Smooth muscle cell of the brain vasculature (primary cell): ENCODE results near the gene PAWR.
"Not testable (repeated sequence)": the region's sequence is repeated elsewhere in the genome, so short reads cannot be mapped to it uniquely, and the experiment has no call there.

Experiments
- DNase-seq: peaks from one replicate; pipeline ENCODE4 v3.0.0-alpha.2; 2012; ENCODE audit warnings: low read depth, low spot score

PAWR gene

DNA sequence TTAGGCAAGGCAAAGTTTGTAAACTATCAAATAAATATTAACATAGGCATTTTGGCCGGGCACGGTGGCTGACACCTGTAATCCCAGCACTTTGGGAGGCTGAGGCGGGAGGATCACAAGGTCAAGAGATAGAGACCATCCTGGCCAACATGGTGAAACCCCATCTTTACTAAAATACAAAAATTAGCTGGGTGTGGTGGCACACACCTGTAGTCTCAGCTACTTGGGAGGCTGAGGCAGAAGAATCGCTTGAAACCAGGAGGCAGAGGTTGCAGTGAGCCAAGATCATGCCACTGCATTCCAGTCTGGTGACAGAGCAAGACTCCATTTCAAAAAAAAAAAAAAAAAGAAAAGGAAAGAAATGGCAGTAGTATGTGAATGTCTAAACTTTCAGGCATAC is 43.9 kb downstream of the PAWR start:
- DNase-seq, result not testable (repeated sequence)

DNA sequence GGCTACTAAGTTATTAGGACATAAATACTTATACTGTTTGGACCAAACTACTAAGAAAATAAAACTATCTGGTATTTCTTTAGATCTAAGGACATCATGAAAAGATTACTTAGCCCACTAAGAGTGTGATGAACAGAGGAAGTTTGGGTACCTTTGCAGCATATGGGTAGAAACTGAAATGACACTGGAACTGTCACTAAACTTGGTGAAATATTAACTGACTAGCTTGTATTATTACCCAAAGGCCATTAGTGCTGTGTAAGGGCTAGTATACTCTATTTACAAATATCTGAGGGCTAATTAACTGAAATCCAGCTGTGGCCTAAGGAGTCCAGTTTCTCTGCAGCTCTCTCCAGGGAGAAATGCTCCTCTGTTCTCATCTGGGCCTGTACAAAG is 45.5 kb downstream of the PAWR start:
- no peak for DNase-seq

DNA sequence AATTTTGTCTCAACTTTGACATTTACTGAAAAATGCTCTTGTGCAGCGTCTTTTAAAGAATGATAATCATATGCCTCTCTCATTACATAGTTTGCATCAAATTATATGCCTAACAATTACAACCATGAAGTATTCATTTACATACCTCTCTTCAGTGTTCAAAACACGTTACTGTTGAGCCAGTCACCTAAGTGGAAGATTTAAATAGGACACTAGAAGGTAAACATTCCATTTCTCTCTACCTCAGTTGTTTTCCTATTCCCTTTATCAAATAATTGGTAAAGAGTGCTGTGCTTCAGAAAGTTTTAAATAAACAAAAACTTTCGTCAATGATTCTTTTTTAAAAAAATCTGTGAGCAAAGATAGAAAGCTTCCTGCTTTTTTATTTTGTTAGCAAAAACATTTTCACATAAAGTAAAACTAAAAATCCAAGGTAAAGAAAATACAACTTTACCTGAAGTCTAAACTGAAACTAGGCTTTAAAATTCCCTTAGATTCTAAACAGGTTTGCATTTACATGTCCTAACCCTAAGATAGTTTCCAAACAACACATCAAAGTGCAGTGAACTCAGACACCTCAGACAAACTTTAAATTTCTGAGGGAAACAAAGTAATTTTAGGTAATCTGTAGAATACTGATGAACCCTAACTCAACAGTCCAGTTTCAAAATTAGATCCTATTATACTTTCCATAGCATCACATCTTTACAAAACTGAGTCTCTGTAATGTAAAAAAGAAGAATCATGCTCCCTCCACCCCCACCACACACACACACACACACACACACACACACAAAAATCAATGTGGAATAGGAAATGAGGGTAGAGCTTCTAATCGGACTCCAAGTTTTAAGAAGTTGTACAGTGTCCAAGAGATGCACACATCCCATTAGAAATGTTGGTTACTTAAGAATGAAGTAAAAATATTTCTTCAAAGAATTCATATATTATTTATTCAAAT is 46.2 kb downstream of the PAWR start:
- DNase-seq, result no peak

DNA sequence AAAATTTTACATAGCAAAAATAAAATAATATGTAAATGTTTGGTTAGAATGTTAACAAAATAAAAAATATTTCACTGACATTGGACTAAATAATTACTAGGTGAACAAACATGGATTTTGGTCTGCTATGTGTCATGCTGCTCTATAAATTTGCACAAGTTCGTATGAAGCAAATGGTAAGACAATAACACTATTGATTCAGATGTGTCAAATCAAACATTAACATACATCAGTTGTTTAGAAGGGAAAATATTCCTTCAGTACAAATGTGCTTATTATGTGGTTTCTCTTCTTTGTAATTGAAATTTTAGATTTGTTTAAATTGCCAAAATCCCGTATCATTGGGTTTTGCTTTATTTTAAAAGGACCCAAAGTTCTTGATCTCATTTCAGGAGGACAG is 46.9 kb downstream of the PAWR start:
- no peak for DNase-seq

DNA sequence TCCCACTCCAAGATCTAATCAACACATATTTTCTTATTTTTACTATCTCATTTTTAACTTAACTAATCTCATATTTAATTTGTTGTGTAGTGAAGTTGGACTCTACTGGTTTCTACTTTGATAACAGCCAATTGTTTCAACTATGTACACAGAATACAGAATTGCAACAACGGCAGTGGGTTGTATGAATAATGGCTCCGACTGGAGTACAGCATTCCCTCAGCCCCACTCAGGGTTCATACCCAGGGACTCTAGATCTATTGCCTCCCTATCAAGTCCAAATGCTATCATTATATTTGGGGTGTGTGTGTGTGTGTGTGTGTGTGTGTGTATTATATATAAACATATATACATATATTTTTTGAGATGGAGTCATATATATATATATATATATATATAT is 52.3 kb downstream of the PAWR start:
- DNase-seq, result no peak

DNA sequence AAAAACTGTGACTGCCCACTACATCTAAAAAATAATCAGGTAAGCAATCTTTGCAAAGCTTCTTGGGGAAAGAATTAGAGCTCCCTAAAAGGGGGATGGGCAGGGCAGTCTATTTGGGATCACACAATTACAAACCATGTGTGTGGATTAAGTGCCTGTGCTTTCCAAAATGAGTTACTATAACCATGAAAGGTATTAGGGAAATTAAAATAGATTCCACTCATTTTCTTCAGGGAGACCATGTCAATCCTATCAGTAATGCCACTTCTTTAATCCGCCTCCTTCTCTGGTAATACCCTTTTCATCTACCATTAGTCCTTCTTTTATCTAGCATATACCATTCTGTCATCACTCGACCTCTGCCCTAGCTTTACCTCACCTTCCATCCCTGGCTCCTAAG is 53.7 kb downstream of the PAWR start:
- DNase-seq, result no peak

DNA sequence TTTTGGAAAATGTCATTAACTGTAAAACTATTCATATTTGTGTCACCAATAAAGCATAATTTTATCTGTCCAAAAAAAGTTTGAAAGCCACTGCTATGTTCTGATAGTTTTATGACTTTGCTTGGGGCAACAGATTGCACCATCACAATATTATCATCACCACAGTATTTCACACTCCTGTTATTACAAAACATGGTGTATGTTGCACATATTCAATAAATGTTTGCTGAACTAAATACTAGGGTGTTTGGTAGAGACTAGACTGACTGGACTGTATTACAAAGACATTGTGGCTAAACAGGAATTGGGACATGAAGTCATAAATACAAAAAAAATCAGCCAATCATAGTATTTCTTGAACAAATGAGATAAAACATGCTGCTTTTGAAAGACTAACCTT is 55.1 kb downstream of the PAWR start:
- DNase-seq, result no peak

DNA sequence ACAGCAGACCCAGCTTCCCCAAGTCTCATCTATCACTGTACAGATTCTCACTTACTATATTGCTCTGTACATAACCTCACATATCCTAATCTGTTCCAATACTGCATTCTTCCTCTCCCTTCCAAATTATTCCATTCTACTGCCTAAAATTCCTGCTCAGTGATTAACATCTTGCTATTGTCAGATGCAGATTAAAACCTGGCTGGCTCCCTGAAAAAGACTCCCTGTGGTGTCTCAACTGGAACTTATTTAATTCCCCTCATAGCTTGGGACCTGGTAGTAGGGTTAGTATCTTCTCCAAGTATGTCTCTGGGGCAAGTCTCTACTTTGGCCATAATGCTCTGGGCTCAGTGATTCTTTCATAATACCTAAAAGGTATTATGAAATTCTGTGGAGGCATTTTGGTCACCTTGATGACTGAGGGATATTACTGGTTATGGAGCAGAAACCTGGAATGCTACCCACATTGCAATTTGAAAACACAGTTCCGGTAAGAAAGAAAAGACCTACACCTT is 55.8 kb downstream of the PAWR start:
- no peak for DNase-seq

DNA sequence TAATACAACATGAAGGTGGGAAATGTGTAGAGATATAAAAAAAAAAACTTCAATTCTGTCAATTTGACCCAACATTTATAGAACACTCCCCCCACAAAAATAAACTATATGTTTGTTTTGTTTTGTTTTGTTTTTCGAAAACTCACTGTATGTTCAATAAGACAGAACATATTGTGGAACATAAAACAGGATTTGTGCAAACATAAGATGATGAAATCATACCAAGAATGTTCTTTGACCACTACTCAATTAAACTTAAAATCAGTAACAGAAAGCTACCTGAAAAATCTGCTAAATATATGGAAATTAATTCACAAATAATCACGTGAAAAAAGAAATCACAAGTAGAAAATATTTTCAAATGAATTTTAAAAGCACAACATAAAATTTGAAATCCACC is 61.2 kb downstream of the PAWR start:
- DNase-seq, result no peak

DNA sequence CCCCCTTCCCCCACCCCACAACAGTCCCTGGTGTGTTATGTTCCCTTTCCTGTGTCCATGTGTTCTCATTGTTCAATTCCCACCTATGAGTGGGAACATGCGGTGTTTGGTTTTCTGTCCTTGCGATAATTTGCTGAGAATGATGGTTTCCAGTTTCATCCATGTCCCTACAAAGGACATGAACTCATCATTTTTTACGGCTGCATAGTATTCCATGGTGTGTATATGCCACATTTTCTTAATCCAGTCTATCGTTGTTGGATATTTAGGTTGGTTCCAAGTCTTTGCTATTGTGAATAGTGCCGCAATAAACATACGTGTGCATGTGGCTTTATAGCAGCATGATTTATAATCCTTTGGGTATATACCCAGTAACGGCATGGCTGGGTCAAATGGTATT is 64.0 kb downstream of the PAWR start:
- not testable (repeated sequence) for DNase-seq

DNA sequence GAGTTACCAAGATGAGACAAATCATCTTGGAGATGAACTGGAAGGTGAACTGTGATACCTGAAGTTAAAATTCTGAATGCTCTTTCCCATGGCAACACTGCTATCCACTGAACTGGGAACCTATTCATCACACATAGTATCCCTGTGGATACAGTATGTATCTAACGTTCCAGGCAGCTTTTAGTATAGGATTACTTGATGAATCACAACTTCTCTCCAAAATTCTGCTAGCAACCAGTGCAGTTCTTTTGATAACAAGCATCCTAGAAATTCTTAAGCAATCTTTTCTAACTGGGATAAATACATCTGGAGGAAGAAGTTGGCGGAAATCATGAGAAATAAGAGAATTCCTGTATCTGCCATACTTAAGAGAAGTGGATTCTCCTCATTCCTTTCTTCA is 66.4 kb downstream of the PAWR start:
- DNase-seq, result no peak

DNA sequence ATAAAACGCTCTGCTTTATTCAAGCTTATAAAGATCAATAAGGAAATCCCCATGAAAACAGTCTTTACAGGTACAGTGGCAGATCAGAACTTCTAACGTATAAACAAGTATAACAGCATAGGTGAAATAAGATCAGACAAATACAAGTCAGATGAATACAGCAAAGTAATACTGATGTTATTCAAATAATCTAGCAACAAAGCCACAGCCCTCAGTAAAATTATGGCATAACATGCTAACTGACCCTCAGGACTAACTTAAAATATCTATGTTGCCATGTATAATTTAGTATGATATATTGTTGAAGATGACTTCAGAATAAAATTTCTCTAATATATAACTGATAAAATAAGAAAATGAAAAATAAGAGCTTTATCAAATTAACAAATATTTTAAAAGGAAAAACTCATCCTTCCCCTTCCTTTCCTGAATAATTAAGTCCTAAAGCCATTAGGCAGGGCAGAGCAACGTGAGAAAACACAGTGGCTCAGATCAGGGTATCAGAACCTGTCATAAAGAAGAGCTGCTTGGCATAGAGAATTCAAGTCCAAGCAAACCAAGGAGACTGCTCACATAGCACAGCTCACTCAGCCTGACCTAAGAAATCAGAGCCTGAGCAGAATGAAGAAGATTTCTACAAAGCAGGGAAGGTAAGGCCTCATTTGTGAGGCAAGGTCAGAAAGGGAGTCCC is 70.7 kb downstream of the PAWR start:
- no peak for DNase-seq

DNA sequence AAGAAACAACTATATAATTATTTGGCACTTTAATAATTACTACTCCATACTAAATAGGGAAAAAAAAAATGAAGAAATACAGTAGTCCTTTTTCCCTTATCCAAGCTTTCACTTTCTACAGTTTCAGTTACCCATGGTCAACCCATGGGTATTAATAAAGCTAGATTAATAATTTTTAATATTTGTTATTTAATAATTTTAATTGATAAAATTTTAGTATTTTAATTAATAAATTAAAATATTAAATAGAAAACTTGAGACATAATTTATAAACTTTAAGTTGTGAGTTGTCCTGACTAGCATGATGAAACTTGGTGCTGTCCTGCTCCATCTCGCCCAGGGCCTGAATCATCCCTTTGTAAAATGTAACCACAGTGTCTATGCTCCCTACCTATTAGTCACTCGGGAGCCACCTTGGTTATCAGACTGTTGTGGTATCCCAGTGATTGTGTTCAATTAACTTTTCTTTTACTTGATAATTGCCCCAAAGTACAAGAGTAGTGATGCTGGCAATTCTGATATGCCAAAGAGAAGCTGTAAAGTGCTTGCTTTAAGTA is 71.8 kb downstream of the PAWR start:
- DNase-seq, result no peak

DNA sequence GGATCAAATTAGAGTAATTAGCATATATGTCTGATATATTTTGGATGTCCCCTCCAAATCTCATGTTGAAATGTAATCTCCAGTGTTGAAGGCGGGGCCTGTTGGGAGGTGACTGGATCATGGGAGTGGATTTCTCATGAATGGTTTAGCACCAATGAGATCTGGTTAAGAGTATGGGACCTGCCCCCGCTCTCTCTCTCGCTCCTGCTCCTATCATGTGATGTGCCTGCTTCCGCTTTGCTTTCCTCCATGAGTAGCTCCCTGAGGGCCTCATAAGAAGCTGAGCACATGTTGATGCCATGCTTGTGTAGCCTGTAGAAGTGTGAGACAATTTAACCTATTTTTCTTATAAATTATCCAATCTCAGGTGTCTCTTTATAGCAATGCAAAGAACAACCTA is 73.1 kb downstream of the PAWR start:
- DNase-seq, result no peak

DNA sequence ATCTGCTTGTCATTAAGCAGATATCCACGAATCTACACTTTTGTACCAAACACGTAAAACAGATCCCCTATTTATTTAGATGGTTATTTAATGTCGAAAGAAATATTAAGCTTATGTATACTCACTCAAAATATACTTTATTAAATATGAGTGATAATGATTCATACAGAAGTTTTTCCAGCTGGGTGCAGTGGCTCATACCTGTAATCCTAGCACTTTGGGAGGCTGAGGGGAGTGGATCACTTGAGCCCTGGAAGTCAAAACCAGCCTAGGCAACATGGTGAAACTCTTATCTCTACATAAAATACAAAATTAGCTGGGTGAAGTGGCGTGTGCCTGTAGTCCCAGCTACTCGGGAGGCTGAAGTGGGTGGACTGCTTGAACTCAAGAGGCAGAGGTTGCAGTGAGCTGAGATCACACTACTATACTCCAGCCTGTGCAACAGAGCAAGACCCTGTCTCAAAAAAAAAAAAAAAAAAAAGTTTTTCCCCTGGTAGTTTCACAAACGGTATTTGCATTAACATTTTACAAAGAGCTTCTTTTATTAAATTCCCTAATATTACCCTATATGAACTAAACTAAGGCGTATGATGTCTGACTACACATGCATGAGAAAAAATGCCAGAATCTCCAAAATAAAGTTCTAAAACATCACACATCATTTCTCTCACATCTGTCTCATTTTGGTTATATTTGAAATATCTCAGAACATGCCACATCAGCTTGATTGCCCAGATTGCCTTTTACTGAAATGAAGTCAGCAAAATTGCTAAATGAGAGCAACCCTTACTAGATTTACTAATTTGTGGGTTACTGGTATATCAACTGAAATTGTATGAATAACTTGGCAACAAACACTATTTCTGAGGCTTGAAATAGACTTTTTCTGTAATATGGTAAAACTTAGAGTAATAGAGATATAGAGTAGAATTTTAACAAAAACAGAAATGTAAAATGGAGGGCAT is 74.9 kb downstream of the PAWR start:
- no peak for DNase-seq

DNA sequence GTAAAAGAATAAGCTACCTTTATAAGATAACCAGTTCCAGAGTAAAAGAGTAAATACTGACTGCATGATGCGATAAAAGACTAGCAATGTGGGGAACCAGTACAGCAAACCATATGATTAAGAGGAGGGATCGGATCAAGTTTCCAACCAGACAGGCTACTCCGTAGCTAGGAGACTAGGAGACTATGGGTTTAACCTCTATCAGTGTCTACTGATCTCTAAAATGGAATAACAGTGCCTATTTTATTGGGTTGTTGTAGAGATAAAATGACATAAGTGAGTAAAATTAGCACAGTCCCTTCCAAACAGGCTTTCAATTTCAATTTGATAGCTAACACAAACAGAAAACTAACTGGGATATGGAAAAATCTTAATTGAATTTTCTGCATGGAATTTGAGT is 76.0 kb downstream of the PAWR start:
- DNase-seq, result no peak

DNA sequence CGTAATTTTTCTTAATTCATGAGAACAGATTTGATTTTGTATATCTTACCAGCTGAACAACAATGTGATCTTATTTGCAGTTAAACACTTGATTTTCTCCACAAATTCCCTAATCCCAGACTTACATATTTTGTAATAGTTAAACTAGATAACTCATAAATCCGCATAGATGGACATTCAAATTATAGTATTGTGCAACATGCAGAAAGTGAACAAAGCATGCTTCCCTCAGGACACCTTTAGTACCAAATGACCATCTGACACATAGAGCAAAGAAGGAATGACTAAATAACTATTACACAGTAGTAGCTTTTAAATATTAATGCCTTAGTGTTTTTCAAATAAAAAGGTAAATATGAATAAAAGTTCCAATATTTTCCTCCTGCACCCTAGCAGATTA is 88.9 kb downstream of the PAWR start:
- DNase-seq, result no peak

DNA sequence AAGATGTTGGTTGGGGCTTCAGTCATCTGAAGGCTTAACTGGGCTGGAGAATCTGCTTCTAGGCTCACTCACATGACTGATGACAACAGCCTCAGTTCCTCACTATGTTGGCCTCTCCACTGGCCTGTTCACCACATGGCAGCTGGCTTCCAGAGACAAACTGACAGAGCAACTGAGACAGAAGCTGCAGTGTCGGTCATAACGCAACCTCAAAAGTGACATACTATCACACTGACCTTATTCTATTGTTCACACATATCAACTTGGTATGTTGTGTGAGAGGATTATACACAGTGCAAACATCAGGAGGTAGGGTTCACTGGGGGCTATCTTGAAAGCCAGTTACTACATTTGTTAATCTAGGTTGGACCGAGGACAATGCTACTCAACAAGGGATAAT is 92.9 kb downstream of the PAWR start:
- DNase-seq, result no peak

DNA sequence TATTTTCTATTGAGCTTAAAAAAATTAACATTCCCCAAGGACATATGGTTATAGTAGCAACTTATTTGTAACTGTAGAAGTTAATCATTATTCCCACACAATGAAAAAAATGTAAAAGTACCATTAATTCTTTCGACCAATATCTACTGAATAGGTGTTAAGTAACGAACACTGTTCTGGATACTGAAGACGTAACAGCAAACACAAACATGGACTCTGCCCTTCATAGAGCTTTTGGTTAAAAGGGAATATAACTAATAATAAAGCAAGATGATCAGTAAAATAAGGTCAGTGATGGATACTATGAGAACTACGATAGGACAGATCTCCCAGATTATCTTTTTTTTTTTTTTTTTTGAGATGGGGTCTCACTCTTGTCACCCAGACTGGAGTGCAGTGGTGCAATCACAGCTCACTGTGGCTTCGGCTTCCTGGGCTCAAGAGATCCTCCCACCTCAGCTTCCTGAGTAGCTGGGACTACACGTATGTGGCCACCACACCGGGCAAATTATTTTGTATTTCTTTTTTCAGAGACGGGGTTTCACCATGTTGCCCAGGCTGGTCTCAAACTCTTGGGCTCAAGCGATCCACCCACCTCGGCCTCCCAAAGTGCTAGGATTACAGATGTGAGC is 93.9 kb downstream of the PAWR start:
- DNase-seq, result no peak

DNA sequence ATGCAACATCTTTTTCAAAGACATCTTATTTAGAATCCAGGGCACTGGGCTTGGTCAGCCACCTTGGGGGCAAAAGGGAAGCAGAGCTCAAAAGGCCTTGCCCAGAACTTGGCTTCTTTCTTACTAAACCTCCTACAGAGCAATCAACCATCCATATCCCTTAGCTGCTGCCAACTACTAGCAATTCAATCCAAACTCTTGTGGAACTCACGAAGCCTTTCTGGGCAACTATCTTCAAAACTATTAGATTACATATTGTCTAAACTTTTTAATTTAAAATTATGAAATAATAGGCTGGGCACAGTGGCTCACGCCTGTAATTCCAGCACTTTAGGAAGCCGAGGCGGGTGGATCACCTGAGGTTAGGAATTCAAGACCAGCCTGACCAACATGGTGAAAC is 95.5 kb downstream of the PAWR start:
- no peak for DNase-seq

DNA sequence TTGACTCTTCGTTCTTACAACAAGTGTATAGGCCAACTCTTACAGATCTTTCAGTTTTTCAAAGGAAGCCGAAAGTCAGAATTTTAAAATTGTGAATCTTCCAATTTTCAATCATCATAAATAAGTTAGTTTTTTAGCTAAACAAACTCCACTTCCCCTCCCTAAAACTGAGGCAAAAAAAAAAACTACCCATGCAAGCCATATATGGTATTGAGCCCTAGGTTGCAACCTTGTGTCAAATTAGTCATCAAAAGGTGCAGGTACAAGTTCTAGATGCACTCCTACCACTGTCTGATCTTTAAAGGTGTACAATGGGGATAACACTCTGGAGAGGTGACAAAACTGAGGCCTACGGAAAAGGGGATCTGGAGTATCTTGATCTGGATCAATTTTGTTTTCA is 97.9 kb downstream of the PAWR start:
- no peak for DNase-seq
